Measurements from ENCODE around the gene CHIC2.

Gene CHIC2

GRCh38 chr4:54016504-54016903 lies 47.9 kb downstream of the CHIC2 start (continued):
- no peak for TF ChIP-seq ZNF398 (tag by site-specific recombination; IDR thresholded peaks at IDR 0.05)

- H3K4me3 ChIP-seq (ENCODE audit: low read depth, low read length), result no peak overlapping the region
- CTCF ChIA-PET, result no interaction called here
- POLR2A ChIA-PET, result no interaction called here
- peaks cover 0 to 6% of the 10 kb centered on the region in 2 experiments; a peak in 1 of 3 replicates for H3K36me3 ChIP-seq (ENCODE audit: control insufficient read depth in 2 of 2, insufficient read depth in 1 of 2, low read length in 2 of 2)
- H3K27ac ChIP-seq (ENCODE audit: extremely low read depth, low read depth, low read length), result no peak overlapping the region
- no peaks in the 10 kb centered on the region for H3K4me1 ChIP-seq (ENCODE audit: control insufficient read depth, insufficient read depth, low read length)
- H3K9me3 ChIP-seq (ENCODE audit: control insufficient read depth, insufficient read depth, low read depth, low read length), result no peaks in the 10 kb centered on the region
- TF ChIP-seq ZNF645 (tag by site-specific recombination; IDR thresholded peaks at IDR 0.05) (no peak), ZNF514 (tag by site-specific recombination; IDR thresholded peaks at IDR 0.05) (no peak), ZNF837 (tag by site-specific recombination; IDR thresholded peaks at IDR 0.05) (no peak), ZNF658 (tag by site-specific recombination; IDR thresholded peaks at IDR 0.05) (no peak), ZFP41 (tag by site-specific recombination; IDR thresholded peaks at IDR 0.05; ENCODE audit: borderline replicate concordance) (no peak), ZNF362 (tag by site-specific recombination; IDR thresholded peaks at IDR 0.05) (no peak), KLF17 (tag by site-specific recombination; IDR thresholded peaks at IDR 0.05) (no peak)
Observed at GRCh38 chr4:54015423-54016030, 48.9 kb downstream of the CHIC2 start.

- ChIA-PET CTCF (no interaction called here), POLR2A (no interaction called here)
- Histone ChIP-seq H3K4me3 (ENCODE audit: low read depth, low read length) (no peak overlapping the region), H3K9me3 (ENCODE audit: control insufficient read depth, insufficient read depth, low read depth, low read length) (no peaks in the 10 kb centered on the region), H3K4me1 (ENCODE audit: control insufficient read depth, insufficient read depth, low read length) (no peaks in the 10 kb centered on the region), H3K27ac (ENCODE audit: extremely low read depth, low read depth, low read length) (no peak overlapping the region), H3K36me3 (ENCODE audit: control insufficient read depth in 2 of 2, insufficient read depth in 1 of 2, low read length in 2 of 2) (peaks cover 0 to 6% of the 10 kb centered on the region in 2 experiments; a peak in 1 of 3 replicates)
- no peak for TF ChIP-seq ZNF211 (tag by site-specific recombination; IDR thresholded peaks at IDR 0.05; ENCODE audit: low read depth)
- TF ChIP-seq ZNF623 (tag by site-specific recombination; IDR thresholded peaks at IDR 0.05), result no peak
- no peak for TF ChIP-seq ZNF121 (tag by site-specific recombination; IDR thresholded peaks at IDR 0.05)
- TF ChIP-seq ZNF416 (tag by site-specific recombination; IDR thresholded peaks at IDR 0.05), result no peak
- TF ChIP-seq ZNF514 (tag by site-specific recombination; IDR thresholded peaks at IDR 0.05), result no peak
- TF ChIP-seq ZBTB6 (tag by site-specific recombination; IDR thresholded peaks at IDR 0.05), result no peak
- no peak for TF ChIP-seq GLIS1 (tag by site-specific recombination; IDR thresholded peaks at IDR 0.05)
- no peak for TF ChIP-seq ZNF843 (tag by site-specific recombination; IDR thresholded peaks at IDR 0.05)
- TF ChIP-seq SP3 (tag by site-specific recombination; IDR thresholded peaks at IDR 0.05), result no peak
- no peak for TF ChIP-seq CTCF (tag by site-specific recombination; IDR thresholded peaks at IDR 0.05)
- TF ChIP-seq ZNF600 (tag by site-specific recombination; IDR thresholded peaks at IDR 0.05), result no peak
- no peak for TF ChIP-seq ZNF776 (tag by site-specific recombination; IDR thresholded peaks at IDR 0.05; ENCODE audit: borderline replicate concordance)
- TF ChIP-seq ZNF26 (tag by site-specific recombination; IDR thresholded peaks at IDR 0.05), result no peak
- no peak for TF ChIP-seq HOXA7 (CRISPR knock-in tag; IDR thresholded peaks at IDR 0.05; ENCODE audit: borderline replicate concordance)
Observed at GRCh38 chr4:54014666-54015160, 49.7 kb downstream of the CHIC2 start.
